Activated naive CD4-positive, alpha-beta T cell treated with anti-CD3 and anti-CD28 coated beads, Interleukin-2, amount 50 U/mL, for 16 hours (primary cell): Measurements from ENCODE around the gene SEMA4C.
A peak's percentile ranks its signal among the peaks of the same experiment; 100 is the strongest.
"Not testable (repeated sequence)": the region's sequence is repeated elsewhere in the genome, so short reads cannot be mapped to it uniquely, and the experiment has no call there.

Experiments used
- DNase-seq: peaks from one replicate; pipeline ENCODE4 v3.0.0-alpha.2; 2020

The SEMA4C gene

GRCh38 chr2:96897491-96898134 is 27.7 kb upstream of the SEMA4C start:
- no peak for DNase-seq

DNA sequence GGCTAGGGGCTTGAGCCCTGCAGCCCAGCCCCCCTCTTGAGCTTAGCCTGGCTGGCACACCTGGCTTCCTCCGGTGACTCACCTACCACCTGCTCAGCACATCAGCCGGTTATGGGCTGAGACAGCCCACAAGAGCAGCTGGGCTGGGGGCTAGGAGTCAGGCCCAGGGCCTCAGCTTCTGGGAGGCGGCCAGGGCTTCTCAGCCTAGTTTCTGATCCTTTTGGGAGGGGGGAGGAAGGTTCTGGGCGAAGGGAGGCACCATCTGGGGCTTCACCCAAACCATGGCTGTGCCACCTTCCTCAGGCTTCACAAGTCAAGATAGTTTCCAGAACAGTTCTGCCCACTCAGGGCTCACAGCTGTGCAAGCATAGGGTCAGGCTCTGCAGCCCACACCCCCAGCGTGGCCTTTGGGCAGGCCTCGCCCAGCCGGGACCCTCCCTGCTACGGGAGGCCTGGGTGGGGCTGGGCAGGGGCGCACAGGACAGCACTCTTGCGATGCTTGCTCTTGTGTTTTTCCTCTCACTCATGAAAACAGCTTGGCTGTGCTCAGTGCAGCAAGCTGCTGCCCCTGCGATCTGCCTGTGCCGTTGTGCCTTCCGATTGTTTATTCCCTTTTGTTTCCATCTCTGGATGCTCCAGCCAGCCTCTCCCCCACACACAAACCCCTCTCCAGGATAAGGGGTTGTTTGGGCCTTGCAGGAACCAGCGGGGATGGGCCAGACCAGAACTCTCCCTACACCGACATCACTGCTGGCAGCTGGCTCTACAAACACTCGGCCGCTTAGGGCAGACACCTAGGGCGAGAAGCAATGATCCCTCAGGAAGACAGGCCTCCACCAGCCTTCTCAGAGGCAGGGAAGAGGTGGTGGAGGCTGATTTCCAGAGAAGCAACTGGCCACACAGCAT is 26.1 kb upstream of the SEMA4C start:
- DNase-seq = peak; percentile 31

GRCh38 chr2:96895032-96895745 is 25.3 kb upstream of the SEMA4C start:
- DNase-seq = no peak

- DNase-seq = no peak
Observed at GRCh38 chr2:96894151-96894531, 24.3 kb upstream of the SEMA4C start.

DNA sequence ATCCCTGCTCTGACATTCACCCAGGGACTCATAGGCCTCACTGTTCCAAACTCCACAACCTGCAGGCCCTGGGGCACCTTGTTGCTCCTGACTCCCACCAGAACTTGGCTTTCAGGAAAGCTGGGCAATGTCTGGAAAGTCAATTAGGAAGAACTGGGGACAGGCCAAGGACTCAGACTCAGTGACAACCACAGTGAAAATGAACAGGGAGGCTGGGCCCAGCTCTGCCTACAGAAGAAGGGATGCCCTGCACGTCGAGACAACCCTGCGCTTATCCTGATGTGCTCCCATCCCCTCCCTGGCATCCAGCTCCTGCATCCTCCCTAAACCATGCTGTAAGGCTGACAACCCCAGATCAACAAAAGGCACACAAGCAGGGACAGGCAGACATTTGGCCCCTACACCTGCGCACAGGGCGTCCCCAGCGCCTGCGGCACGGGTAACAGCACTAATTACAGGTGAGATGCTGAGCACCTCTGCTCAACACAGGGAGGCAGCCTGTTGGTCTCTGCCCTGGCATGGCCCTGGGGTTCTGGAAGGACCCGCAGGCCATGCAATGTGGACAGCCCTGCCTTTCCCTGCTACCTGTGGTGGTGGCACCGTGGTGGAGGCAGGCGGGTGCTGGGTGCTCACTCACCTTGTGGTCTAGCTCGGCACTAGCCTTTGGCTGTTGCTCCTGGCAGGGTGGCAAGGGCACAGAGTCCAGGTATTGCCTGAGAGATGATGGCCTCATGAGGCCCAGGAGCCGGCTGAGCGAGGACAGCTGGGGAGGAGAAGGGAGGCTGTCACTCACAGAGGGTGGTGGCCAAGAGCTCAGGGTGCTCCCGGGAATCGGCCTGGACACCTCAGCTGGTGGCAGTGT is 23.6 kb upstream of the SEMA4C start:
- no peak for DNase-seq

GRCh38 chr2:96891591-96892333 is 21.9 kb upstream of the SEMA4C start:
- DNase-seq = no peak

- no peak for DNase-seq
Observed at GRCh38 chr2:96890726-96891385, 21.0 kb upstream of the SEMA4C start.

DNA sequence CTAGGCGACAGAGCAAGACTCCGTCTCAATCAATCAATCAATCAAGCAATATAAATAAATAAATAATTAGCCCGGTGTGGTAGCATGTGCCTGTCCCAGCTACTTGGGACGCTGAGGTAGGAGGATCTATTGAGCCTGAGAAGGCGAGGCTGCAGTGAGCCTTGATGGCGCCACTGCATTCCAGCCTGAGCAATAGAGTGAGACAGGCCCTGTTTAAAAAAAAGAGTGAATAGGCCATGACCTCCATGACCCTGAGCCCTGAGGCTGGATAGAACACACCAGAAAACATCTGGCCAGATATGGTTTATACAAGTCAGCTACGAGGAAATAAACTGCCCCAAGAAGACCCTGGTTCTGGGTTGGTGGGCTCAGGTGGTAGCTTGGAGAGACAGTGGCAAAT is 20.4 kb upstream of the SEMA4C start:
- no peak for DNase-seq

DNA sequence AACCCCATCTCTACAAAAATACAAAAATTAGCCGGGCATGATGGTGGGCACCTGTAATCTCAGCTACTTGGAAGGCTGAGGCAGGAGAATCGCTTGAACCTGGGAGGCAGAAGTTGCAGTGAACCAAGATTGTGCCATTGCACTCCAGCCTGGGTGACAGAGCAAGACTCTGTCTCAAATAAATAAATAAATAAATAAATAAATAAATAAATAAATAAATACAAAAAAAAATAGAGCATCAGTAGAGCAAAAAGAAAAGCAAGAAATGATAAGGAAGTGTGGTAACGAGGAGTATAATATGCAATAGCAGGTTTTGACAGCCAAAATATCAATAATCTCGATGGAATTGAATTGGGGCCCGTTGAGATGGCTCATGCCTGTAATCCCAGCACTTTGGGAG is 19.6 kb upstream of the SEMA4C start:
- not testable (repeated sequence) for DNase-seq

- DNase-seq = no peak
Observed at GRCh38 chr2:96888072-96889011, 18.5 kb upstream of the SEMA4C start.

GRCh38 chr2:96887493-96888012 is 17.7 kb upstream of the SEMA4C start:
- DNase-seq = no peak

GRCh38 chr2:96885432-96886347 is 15.8 kb upstream of the SEMA4C start:
- DNase-seq = no peak

GRCh38 chr2:96884299-96885094 is 14.6 kb upstream of the SEMA4C start:
- no peak for DNase-seq

DNA sequence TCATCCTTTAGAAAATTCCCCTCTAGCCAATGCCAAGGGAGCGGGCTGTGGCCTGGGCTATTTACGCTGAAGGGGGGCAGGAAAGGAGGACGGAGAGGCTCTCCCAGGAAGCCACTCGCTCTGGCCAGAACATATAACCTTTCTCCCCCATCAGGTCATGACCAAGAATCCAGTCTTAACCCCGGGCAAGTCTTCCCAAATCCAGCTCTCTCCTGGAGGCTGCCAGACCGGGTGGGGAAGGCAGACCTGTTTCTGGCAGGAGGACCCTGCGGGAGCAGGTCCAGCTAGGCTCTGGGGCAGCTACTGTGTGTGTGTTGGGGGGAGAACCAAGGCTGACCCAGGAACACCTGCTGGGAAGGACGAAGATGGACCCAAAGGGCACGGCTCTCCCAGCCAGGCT is 13.4 kb upstream of the SEMA4C start:
- no peak for DNase-seq

GRCh38 chr2:96882906-96883305 is 13.0 kb upstream of the SEMA4C start:
- DNase-seq = no peak

GRCh38 chr2:96882230-96882629 is 12.3 kb upstream of the SEMA4C start:
- DNase-seq = no peak

DNA sequence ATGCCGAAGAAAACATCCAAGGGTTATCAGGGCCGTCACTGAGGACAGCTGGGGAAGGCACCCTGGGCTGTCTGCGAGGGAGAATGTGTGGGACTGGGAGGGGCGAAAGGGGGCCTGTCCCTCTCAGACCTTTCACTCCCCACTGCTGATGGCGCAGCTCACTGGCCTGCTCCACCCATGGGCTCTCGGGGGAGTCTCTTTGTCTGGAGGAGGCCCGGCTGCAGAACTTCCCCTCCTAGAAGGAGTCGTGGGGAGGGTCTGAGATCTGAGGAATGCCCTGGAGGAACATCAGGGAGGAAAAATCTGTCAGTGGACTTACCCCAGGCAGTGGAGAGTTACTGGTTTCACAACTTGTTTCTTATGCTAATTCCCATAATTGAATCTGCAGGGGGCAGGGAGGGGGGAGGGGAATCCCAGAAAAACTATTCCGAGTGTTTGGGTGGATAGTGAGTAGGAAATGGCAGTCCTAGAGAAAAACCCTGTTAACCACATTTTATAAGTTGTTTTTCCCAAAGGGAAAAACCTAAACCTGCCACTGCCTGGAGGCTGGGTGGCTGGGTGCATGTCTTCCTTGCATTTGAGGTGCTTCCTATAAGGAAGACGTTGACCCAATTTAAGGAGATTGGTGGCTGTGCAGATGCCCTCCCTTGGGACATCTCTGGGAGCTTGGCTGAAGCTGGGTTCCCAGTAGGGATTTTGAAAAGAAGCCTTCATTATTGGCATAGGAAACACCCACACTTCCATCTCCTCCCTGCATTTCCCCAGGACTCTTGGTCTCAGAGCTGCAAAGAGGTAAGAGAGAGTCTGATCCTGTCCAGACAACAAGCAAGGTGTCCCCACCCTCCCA is 11.7 kb upstream of the SEMA4C start:
- no peak for DNase-seq
